Transverse colon (tissue), 4 donors: Measurements from ENCODE around the gene ATP6V0E1. TPM values are rescaled to one million over a fixed set of nuclear protein-coding genes. Genes with fewer than 3 reads are reported as not detected.

Experiments
- DNase-seq: peaks from one replicate; pipeline ENCODE4 v3.0.0-alpha.2; 2019
- H3K27ac ChIP-seq, 4 donors: fragments of 200-600 bp; sonication (generic); 2 replicates each; pipeline ENCODE4 v1.5.1; 2016 to 2018; ENCODE audit warnings: inconsistent platforms in 4 of 4
- H3K27me3 ChIP-seq: fragments of 200-600 bp; sonication (generic); 2 replicates; pipeline ENCODE4 v1.5.1; 2017; ENCODE audit warnings: inconsistent platforms
- H3K36me3 ChIP-seq, 4 donors: fragments of 200-600 bp; sonication (generic); 2 replicates each; pipeline ENCODE4 v1.5.1; 2017 to 2019; ENCODE audit warnings: inconsistent platforms in 4 of 4
- H3K4me1 ChIP-seq, 4 donors: fragments of 200-600 bp; sonication (generic); 2 replicates each; pipeline ENCODE4 v1.5.1; 2017 to 2020; ENCODE audit warnings: inconsistent platforms in 4 of 4
- H3K4me3 ChIP-seq, 4 donors: fragments of 200-600 bp; sonication (generic); 1 replicate in 1 of 4; 2 replicates in 3 of 4; pipeline versions ENCODE4 v1.5.1 to v1.6.1; 2017 to 2019; ENCODE audit warnings: inconsistent platforms in 4 of 4
- H3K9me3 ChIP-seq, 2 donors: fragments of 200-600 bp; sonication (generic); 2 replicates each; pipeline ENCODE4 v1.5.1; 2017 to 2019; ENCODE audit warnings: inconsistent platforms in 2 of 2
- EP300 ChIP-seq: sonication (generic); formaldehyde crosslinking; IDR thresholded peaks from one replicate; pipeline ENCODE4 v1.6.1; 2017; ENCODE audit warnings: antibody characterized with exemption, low read depth
- POLR2A ChIP-seq: fragments of 450-650 bp; IDR thresholded peaks from one replicate; pipeline ENCODE4 v1.6.1; 2016; ENCODE audit warnings: antibody characterized with exemption, mild to moderate bottlenecking, moderate library complexity
- POLR2AphosphoS5 ChIP-seq, 3 donors: sonication (generic); formaldehyde crosslinking; IDR thresholded peaks; one replicate each; pipeline ENCODE4 v1.6.1; 2016; ENCODE audit warnings: antibody characterized with exemption in 3 of 3
- WGBS, 2 donors: methylation state at CpG; one replicate each; pipeline ENCODE4 v1.1.5; 2018; ENCODE audit warnings: low coverage in 1 of 2; 5-methylcytosine and 5-hydroxymethylcytosine counted together
- in situ Hi-C, 4 donors: fragments of 200-750 bp; cut with MboI; loops; one replicate each; pipeline versions ENCODE4 v1.15.0 to v1.15.1; 2017; ENCODE audit warnings: low sequenced_read_pairs in 3 of 4, low pct_ligation_motif_present in 1 of 4, low pct_unique_long_range_greater_than_20kb in 1 of 4
- intact Hi-C: fragments of 100-400 bp; cut with DNase I; formaldehyde crosslinking; loops from one replicate; pipeline ENCODE4 v1.15.1; 2023; ENCODE audit warnings: low total_unique reads
- total RNA-seq, 4 donors: library from RNA; depleted of rRNA; stranded (reverse); fragments of >200 nt; gene quantifications; one replicate each; pipeline ENCODE4 v1.1.0, GENCODE V29; 2016
- TF ChIP-seq, protein P1 (sequence below), 5 experiments: fragments of 200-600 bp in 3 of 5; fragments of 450-650 bp in 2 of 5; sonication (generic) in 3 of 5; IDR thresholded peaks; 1 replicate in 2 of 5; 2 replicates in 3 of 5; pipeline ENCODE4 v1.5.1; 2016 to 2017; ENCODE audit warnings: antibody characterized with exemption in 5 of 5, inconsistent platforms in 3 of 5, mild to moderate bottlenecking in 2 of 5, moderate library complexity in 1 of 5

The ATP6V0E1 gene
- total RNA-seq, 4 donors from 2014 or later: 60.9 to 212 (median 138) TPM

- intact Hi-C loops: no loop called here
- no peak overlapping the region for H3K27ac ChIP-seq
- DNase-seq: no peak
- H3K4me1 ChIP-seq: peaks cover 15 to 63% (median 35%) of the 10 kb centered on the region in 4 donors
- no peak overlapping the region for H3K4me3 ChIP-seq
- WGBS, 2 donors: 45 to 83% methylated on average over 3 to 6 of the region's 6 CpGs
- no peaks in the 10 kb centered on the region for H3K27me3 ChIP-seq
- no peak for TF ChIP-seq POLR2AphosphoS5 (IDR thresholded peaks at IDR 0.05)
- TF ChIP-seq POLR2A: no peak
- no peak for TF ChIP-seq EP300
- TF ChIP-seq, protein P1, sequence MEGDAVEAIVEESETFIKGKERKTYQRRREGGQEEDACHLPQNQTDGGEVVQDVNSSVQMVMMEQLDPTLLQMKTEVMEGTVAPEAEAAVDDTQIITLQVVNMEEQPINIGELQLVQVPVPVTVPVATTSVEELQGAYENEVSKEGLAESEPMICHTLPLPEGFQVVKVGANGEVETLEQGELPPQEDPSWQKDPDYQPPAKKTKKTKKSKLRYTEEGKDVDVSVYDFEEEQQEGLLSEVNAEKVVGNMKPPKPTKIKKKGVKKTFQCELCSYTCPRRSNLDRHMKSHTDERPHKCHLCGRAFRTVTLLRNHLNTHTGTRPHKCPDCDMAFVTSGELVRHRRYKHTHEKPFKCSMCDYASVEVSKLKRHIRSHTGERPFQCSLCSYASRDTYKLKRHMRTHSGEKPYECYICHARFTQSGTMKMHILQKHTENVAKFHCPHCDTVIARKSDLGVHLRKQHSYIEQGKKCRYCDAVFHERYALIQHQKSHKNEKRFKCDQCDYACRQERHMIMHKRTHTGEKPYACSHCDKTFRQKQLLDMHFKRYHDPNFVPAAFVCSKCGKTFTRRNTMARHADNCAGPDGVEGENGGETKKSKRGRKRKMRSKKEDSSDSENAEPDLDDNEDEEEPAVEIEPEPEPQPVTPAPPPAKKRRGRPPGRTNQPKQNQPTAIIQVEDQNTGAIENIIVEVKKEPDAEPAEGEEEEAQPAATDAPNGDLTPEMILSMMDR (IDR thresholded peaks at IDR 0.05): no peak
- in situ Hi-C loops: no loop called here
- H3K9me3 ChIP-seq: no peaks in the 10 kb centered on the region
- H3K36me3 ChIP-seq: no peaks in the 10 kb centered on the region
These were observed 26.4 kb downstream of the ATP6V0E1 start for GRCh38 chr5:173010021-173010420.

DNA sequence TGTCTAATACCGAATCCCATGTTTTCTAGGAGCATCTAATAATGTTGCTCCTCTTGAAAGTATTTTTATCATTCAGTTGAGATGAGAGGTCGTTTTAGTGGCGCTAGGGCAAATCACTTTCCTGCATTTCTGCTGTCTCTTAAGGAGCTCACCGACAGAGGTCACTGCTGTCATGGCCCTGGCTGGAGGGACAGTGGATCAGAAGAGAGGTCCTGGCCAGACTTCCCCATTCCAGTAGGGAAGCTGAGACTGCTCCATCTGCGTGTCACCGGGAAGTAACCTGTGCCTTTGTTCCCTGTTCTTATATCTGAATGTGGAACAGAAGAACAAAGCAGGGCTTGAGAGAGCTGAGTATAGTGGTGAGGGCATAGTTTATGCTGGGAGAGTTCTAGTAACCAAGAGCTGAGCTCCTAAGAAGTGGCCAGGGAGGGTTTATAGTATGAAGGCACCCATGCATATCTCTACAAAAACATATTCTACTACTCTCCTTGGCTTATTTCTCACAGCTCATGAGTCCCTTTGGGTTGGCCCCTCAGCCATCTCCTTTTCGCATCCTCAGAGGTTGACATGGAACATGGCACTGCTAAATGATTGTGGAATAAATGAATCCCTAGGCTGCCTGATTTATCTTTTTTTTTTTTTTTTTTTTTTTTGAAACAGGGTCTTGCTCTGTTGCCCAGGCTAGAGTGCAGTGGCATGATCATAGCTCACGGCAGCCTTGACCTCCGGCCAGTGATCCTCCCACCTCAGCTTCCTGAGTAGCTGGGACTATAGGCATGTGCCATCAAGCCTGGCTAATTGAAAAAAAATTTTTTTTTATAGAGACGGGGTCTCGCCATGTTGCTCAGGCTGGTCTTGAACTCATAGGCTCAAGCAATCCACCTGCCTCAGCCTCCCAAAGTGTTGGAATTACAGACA is 27.2 kb downstream of the ATP6V0E1 start:
- no peak overlapping the region for H3K4me3 ChIP-seq
- H3K27ac ChIP-seq: peak overlapping the region in 2 of 4 donors; percentile 24 to 49
- in situ Hi-C loops (no loop called here), intact Hi-C loops (no loop called here)
- H3K36me3 ChIP-seq: no peaks in the 10 kb centered on the region
- TF ChIP-seq, protein P1 (IDR thresholded peaks at IDR 0.05): peak in 4 of 5 experiments; percentile 19 to 41 (median 30)
- no peak for TF ChIP-seq EP300
- peak; percentile 56 for DNase-seq
- H3K27me3 ChIP-seq: no peaks in the 10 kb centered on the region
- H3K4me1 ChIP-seq: peaks cover 15 to 71% (median 37%) of the 10 kb centered on the region in 4 donors
- WGBS, 2 donors: 72 to 100% methylated on average over 2 to 11 of the region's 11 CpGs
- no peaks in the 10 kb centered on the region for H3K9me3 ChIP-seq

GRCh38 chr5:173011566-173011965 is 28.0 kb downstream of the ATP6V0E1 start:
- 40 to 73% methylated on average over 3 to 4 of the region's 4 CpGs for WGBS, 2 donors
- Histone ChIP-seq H3K27me3 (no peaks in the 10 kb centered on the region), H3K9me3 (no peaks in the 10 kb centered on the region), H3K27ac (peak overlapping the region in 2 of 4 donors; percentile 34 to 49), H3K36me3 (no peaks in the 10 kb centered on the region), H3K4me1 (peaks cover 15 to 72% (median 40%) of the 10 kb centered on the region in 4 donors), H3K4me3 (no peak overlapping the region)
- in situ Hi-C loops: no loop called here
- DNase-seq: no peak
- no peak for TF ChIP-seq EP300
- TF ChIP-seq, protein P1 (IDR thresholded peaks at IDR 0.05): no peak
- no peak for TF ChIP-seq POLR2A
- no peak for TF ChIP-seq POLR2AphosphoS5 (IDR thresholded peaks at IDR 0.05)
- intact Hi-C loops: no loop called here

- H3K27ac ChIP-seq: no peak overlapping the region
- H3K36me3 ChIP-seq: no peaks in the 10 kb centered on the region
- WGBS, 2 donors: 88 to 95% methylated on average over 3 to 4 of the region's 4 CpGs
- H3K27me3 ChIP-seq: no peaks in the 10 kb centered on the region
- TF ChIP-seq POLR2A: no peak
- TF ChIP-seq, protein P1 (IDR thresholded peaks at IDR 0.05): no peak
- no peak for TF ChIP-seq EP300
- TF ChIP-seq POLR2AphosphoS5 (IDR thresholded peaks at IDR 0.05): no peak
- H3K9me3 ChIP-seq: no peaks in the 10 kb centered on the region
- DNase-seq: no peak
- H3K4me1 ChIP-seq: peaks cover 6 to 64% (median 32%) of the 10 kb centered on the region in 4 donors
- intact Hi-C loops (no loop called here), in situ Hi-C loops (no loop called here)
- H3K4me3 ChIP-seq: no peak overlapping the region
These were observed 29.3 kb downstream of the ATP6V0E1 start for GRCh38 chr5:173012882-173013281.
